Coronary artery (tissue), 2 donors: ENCODE measurements around the gene PKN2.
"Not testable (repeated sequence)": the region's sequence is repeated elsewhere in the genome, so short reads cannot be mapped to it uniquely, and the experiment has no call there.

Experiments used
- DNase-seq: peaks from one replicate; pipeline ENCODE4 v3.0.0-alpha.2; 2017; ENCODE audit warnings: low spot score
- H3K27ac ChIP-seq, 2 donors: fragments of 200-600 bp; sonication (generic); one replicate each; pipeline ENCODE4 v1.5.1; 2016 to 2019
- H3K4me3 ChIP-seq: fragments of 200-600 bp; sonication (generic); 2 replicates; pipeline ENCODE4 v1.5.1; 2016; ENCODE audit warnings: mild to moderate bottlenecking, moderate library complexity
- TF ChIP-seq, protein P1 (sequence below): fragments of 200-600 bp; sonication (generic); IDR thresholded peaks from one replicate; pipeline ENCODE4 v1.5.1; 2019; ENCODE audit warnings: antibody characterized with exemption

The PKN2 gene

DNA sequence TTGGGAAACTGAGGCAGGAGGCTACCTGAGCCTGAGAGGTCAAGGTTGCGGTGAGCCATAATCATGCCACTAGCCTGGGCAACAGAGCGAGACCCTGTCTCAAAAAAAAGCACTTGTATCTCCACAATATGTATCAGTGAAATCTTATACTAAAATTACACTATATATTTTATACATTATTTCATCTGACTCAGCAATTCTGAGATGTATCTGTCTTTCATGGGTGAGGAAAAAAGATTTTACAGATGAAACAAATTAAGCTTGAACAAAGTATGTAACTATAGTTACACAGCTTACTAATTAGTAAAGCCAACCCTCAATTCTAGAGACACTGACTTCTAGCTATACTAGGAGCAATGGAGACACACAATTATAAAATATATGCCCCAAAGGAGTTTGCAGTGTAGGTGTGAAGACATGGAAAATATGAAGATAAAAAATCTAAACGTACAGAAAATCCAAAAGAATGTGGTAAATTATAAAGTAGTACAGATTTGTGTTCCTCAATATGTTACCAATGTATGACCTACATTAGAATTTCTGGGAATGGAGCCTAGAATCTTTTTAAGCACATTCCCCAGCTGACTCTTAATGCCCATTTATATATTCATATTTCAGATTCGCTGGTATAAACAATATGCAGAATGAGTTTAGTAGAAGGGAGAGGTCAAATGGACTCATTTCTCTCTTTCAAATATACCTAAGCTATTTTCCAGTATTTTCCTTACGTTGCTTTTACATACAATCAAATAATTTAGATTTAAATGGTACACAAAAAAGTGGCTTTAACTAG lies 192.7 kb downstream of the PKN2 start:
- DNase-seq = no peak
- H3K4me3 ChIP-seq = no peak overlapping the region
- TF ChIP-seq, protein P1, sequence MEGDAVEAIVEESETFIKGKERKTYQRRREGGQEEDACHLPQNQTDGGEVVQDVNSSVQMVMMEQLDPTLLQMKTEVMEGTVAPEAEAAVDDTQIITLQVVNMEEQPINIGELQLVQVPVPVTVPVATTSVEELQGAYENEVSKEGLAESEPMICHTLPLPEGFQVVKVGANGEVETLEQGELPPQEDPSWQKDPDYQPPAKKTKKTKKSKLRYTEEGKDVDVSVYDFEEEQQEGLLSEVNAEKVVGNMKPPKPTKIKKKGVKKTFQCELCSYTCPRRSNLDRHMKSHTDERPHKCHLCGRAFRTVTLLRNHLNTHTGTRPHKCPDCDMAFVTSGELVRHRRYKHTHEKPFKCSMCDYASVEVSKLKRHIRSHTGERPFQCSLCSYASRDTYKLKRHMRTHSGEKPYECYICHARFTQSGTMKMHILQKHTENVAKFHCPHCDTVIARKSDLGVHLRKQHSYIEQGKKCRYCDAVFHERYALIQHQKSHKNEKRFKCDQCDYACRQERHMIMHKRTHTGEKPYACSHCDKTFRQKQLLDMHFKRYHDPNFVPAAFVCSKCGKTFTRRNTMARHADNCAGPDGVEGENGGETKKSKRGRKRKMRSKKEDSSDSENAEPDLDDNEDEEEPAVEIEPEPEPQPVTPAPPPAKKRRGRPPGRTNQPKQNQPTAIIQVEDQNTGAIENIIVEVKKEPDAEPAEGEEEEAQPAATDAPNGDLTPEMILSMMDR = no peak
- no peak overlapping the region for H3K27ac ChIP-seq

DNA sequence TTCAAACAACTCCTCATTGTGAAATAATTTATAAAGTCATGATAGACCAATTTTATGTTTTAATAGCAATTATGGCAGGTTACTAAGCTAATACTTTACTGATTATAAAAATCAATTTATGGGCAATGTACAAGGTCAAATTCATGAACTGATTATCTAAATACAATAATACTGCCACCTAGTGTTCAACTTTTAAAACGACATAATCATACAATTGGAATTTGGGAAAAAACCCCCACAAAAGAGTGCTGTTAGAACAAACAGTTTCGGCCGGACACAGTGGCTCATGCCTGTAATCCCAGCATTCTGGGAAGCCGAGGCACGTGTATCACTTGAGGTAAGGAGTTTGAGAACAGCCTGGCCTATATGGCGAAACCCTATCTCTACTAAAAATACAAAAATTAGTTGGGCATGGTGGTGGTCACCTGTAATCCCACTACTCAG lies 193.3 kb downstream of the PKN2 start:
- Histone ChIP-seq H3K4me3 (no peak overlapping the region), H3K27ac (no peak overlapping the region)
- no peak for DNase-seq
- TF ChIP-seq, protein P1 = no peak

DNA sequence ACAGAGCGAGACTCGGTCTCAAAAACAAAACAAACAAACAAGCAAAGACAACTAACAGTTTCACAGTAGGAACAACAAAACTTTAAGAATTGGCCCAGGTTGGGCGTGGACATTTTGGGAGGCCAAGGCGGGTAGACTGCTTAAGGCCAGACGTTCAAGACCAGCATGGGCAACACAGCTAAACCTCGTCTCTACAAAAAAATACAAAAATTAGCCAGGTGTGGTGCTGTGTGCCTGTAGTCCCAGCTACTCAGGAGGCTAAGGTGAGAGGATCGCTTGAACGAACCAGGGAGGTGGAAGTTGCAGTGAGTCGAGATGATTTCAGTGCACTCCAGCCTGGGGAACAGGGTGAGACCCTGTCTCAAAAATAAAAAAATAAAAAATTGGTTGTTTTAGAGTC lies 193.8 kb downstream of the PKN2 start:
- no peak overlapping the region for H3K4me3 ChIP-seq
- TF ChIP-seq, protein P1 = no peak
- no peak overlapping the region for H3K27ac ChIP-seq
- no peak for DNase-seq

DNA sequence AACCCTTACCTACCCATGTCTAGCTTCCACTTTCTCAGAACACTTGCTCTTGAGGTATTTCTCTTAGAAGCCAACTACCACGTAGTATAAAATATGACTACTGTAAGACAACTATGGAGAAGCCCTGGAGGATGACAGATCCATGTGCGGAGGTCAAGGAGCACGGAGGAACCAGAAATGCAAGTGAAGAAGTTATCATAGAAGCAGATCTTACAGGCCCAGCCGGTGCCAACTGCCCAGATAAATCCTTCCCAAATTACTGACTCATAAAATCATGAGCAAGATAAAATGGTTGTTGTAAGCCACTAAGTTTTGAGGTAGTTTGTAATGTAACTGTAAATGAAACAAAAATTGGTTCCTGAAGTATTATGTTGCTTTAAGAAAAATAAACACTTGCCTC lies 194.7 kb downstream of the PKN2 start:
- Histone ChIP-seq H3K27ac (no peak overlapping the region), H3K4me3 (no peak overlapping the region)
- DNase-seq = no peak
- TF ChIP-seq, protein P1 = no peak

DNA sequence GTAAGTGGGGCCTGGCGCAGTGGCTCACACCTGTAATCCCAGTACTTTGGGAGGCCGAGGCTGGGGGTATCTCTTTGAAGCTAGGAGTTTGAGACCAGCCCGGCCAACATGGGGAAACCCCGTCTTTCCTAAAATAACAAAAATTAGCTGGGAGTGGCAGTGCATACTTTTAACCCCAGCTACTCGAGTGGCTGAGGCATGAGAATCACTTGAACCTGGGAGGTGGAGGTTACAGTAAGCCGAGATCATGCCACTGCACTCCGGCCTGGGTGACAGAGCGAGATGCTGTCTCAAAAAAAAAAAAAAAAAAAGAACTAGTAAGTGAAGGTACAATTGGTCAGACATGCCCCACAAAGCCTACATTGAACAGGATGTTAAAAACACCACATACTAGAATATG lies 196.6 kb downstream of the PKN2 start:
- not testable (repeated sequence) for DNase-seq, H3K27ac ChIP-seq, H3K4me3 ChIP-seq

DNA sequence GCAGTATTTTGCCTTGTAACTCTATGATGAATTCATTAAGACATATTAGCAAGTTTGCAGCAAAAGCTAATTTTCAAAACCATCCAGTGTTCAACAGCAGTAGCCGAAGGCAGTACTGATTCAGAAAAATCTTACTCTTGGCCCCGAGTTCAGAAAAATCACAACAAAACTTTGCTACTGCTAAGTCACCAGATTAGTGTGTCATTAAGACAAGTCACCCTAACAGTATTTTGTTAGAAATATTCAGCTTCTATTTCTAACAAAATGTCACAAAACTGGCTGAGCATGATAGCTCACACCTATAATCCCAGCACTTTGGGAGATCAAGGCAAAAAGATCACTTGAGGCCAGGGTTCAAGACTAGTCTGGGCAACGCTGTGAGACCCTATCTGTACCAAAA lies 199.1 kb downstream of the PKN2 start:
- DNase-seq = no peak
- H3K4me3 ChIP-seq = no peak overlapping the region
- no peak overlapping the region for H3K27ac ChIP-seq
- TF ChIP-seq, protein P1 = no peak
